ENCODE measurements around the gene ABI1.
A peak's percentile ranks its signal among the peaks of the same experiment; 100 is the strongest.

The ABI1 gene

DNA sequence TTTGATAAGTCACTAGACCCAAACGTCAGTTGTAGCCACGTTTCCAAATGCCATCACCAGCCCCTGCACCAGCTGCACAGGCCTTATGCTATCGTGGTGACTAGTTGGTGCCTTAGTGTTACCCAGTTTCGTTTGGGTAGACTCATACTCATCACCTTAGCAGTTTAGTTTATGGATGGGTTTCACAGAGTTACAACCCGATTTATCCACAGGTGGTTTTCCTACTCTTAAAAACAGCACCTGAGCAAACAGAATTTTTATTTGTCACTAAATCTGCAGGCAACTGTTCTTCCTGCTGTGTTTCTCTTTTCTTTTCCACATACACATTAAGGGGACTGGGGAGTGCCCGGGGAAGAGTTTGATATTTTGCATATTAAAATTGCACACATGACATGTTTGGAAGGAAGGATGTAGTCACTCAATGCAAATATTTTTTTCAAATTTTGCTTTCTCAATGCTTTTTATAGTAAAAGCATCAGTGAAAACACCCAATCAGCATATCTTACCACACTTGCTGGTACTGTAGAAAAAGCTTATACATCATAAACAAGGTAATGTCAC lies 121.6 kb downstream of the ABI1 start (continued):
- TF ChIP-seq ZNF16 (tag by site-specific recombination; IDR thresholded peaks at IDR 0.05; ENCODE audit: low read depth), result no peak
- TF ChIP-seq TRIM28 (IDR thresholded peaks at IDR 0.05; ENCODE audit: borderline replicate concordance, low read length), result no peak
- no peak for TF ChIP-seq ZNF2 (tag by site-specific recombination; IDR thresholded peaks at IDR 0.05)

DNA sequence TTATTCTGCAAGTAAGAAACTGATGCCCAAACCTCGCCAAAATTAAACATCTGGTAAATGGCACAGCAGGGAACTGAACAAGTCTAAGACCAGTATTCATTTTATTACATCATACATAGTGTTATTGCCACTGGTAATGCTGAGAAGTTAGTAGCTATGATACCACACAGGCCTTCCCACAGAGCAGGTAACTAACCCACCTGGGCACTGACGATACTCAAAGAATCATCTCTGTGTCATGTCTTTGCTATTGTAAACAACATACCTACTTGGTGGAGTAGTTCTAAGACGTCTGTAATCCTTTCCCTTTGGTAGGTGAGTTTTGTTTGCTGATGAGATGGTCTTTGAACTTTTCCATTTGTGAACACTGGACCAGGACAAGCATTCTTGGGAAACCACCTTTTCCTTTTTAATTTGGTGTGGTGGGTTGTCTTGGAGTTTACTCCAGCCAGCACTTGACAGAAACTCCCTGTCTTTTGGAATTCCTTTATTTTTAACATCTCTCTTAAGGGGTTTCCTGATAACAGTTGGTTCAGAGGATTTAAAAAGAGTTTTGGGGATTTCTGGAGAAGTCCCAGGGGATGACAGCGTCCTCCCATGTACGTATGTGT lies 122.4 kb downstream of the ABI1 start:
- Histone ChIP-seq H3K4me3 (ENCODE audit: low read depth, low read length) (no peak overlapping the region), H3K9me3 (ENCODE audit: control insufficient read depth, insufficient read depth, low read depth, low read length) (no peaks in the 10 kb centered on the region), H3K36me3 (ENCODE audit: control insufficient read depth in 2 of 2, insufficient read depth in 1 of 2, low read length in 2 of 2) (peaks cover 34 to 95% of the 10 kb centered on the region in 2 experiments), H3K4me1 (ENCODE audit: control insufficient read depth, insufficient read depth, low read length) (no peaks in the 10 kb centered on the region), H3K27ac (ENCODE audit: extremely low read depth, low read depth, low read length) (no peak overlapping the region)
- no peak for TF ChIP-seq ZNF366 (tag by site-specific recombination; conservative IDR thresholded peaks at IDR 0.05)
- TF ChIP-seq, protein P1, sequence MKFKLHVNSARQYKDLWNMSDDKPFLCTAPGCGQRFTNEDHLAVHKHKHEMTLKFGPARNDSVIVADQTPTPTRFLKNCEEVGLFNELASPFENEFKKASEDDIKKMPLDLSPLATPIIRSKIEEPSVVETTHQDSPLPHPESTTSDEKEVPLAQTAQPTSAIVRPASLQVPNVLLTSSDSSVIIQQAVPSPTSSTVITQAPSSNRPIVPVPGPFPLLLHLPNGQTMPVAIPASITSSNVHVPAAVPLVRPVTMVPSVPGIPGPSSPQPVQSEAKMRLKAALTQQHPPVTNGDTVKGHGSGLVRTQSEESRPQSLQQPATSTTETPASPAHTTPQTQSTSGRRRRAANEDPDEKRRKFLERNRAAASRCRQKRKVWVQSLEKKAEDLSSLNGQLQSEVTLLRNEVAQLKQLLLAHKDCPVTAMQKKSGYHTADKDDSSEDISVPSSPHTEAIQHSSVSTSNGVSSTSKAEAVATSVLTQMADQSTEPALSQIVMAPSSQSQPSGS (tag by site-specific recombination; IDR thresholded peaks at IDR 0.05; ENCODE audit: low read depth), result 0 out of 2 replicates have a peak, but pooled peaks have one; percentile 7
- ChIA-PET CTCF (interaction anchor here (1.7 kb wide), 1 partner anchor 144 kb away, joined by 8 read pairs; no protein-coding TSS in a partner anchor), POLR2A (no interaction called here)

DNA sequence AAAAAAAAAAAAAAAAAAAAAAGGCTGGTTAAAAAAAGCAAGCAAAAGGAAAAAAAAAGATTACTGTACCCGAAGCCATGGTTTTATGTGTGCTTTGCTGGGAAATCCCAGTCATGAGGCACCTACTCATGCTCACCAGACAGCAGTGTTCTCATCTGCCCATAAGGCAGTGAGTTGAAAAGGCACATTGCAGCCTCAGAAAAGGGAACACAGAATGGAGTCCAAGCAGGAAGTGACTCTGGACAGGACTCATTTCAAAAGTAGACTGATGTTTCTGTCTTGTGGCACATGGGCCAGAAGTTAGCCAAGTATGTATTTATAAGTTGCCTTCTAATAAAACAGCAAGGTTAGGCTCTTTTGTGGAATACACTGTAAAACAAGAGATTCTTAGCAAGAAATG lies 123.0 kb downstream of the ABI1 start:
- Histone ChIP-seq H3K36me3 (ENCODE audit: control insufficient read depth in 2 of 2, insufficient read depth in 1 of 2, low read length in 2 of 2) (peaks cover 33 to 95% of the 10 kb centered on the region in 2 experiments), H3K4me1 (ENCODE audit: control insufficient read depth, insufficient read depth, low read length) (no peaks in the 10 kb centered on the region), H3K9me3 (ENCODE audit: control insufficient read depth, insufficient read depth, low read depth, low read length) (no peaks in the 10 kb centered on the region), H3K4me3 (ENCODE audit: low read depth, low read length) (no peak overlapping the region), H3K27ac (ENCODE audit: extremely low read depth, low read depth, low read length) (no peak overlapping the region)
- POLR2A ChIA-PET, result no interaction called here
- CTCF ChIA-PET, result no interaction called here
- no peak for TF ChIP-seq ZNF416 (tag by site-specific recombination; IDR thresholded peaks at IDR 0.05)
- TF ChIP-seq, protein P2, sequence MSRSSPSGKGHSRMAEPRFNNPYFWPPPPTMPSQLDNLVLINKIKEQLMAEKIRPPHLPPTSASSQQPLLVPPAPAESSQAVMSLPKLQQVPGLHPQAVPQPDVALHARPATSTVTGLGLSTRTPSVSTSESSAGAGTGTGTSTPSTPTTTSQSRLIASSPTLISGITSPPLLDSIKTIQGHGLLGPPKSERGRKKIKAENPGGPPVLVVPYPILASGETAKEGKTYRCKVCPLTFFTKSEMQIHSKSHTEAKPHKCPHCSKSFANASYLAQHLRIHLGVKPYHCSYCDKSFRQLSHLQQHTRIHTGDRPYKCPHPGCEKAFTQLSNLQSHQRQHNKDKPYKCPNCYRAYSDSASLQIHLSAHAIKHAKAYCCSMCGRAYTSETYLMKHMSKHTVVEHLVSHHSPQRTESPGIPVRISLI (tag by site-specific recombination; IDR thresholded peaks at IDR 0.05), result peak; percentile 82

DNA sequence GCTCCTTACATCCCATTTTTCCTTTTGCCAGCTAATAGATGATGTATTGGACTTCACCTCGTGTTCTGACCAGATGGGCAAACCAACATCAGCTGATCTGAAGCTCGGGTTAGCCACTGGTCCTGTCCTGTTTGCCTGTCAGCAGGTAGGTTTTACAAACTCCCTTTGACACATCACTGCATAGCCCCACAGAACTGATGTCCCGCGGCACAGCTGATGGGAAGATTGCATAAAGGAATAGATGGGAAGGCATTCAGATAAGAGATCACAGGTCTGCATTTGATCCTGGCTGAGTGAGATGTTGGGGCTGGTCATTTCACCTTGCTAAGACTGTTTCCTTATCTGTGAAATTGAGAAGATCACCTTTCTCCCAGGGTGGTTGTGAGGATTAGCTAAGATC lies 125.3 kb downstream of the ABI1 start:
- Histone ChIP-seq H3K36me3 (ENCODE audit: control insufficient read depth in 2 of 2, insufficient read depth in 1 of 2, low read length in 2 of 2) (peaks cover 37 to 92% of the 10 kb centered on the region in 2 experiments), H3K4me3 (ENCODE audit: low read depth, low read length) (no peak overlapping the region), H3K4me1 (ENCODE audit: control insufficient read depth, insufficient read depth, low read length) (no peaks in the 10 kb centered on the region), H3K27ac (ENCODE audit: extremely low read depth, low read depth, low read length) (no peak overlapping the region), H3K9me3 (ENCODE audit: control insufficient read depth, insufficient read depth, low read depth, low read length) (no peaks in the 10 kb centered on the region)
- TF ChIP-seq ZNF747 (tag by site-specific recombination; IDR thresholded peaks at IDR 0.05), result no peak
- no peak for TF ChIP-seq ZNF433 (tag by site-specific recombination; IDR thresholded peaks at IDR 0.05; ENCODE audit: low read depth)
- no peak for TF ChIP-seq OSR2 (tag by site-specific recombination; IDR thresholded peaks at IDR 0.05)
- TF ChIP-seq YY1 (tag by site-specific recombination; IDR thresholded peaks at IDR 0.05), result no peak
- no peak for TF ChIP-seq ZNF792 (tag by site-specific recombination; IDR thresholded peaks at IDR 0.05)
- POLR2A ChIA-PET, result no interaction called here
- CTCF ChIA-PET, result interaction anchor here (2.4 kb wide), 1 partner anchor 9 kb away, joined by 11 read pairs; no protein-coding TSS in a partner anchor

DNA sequence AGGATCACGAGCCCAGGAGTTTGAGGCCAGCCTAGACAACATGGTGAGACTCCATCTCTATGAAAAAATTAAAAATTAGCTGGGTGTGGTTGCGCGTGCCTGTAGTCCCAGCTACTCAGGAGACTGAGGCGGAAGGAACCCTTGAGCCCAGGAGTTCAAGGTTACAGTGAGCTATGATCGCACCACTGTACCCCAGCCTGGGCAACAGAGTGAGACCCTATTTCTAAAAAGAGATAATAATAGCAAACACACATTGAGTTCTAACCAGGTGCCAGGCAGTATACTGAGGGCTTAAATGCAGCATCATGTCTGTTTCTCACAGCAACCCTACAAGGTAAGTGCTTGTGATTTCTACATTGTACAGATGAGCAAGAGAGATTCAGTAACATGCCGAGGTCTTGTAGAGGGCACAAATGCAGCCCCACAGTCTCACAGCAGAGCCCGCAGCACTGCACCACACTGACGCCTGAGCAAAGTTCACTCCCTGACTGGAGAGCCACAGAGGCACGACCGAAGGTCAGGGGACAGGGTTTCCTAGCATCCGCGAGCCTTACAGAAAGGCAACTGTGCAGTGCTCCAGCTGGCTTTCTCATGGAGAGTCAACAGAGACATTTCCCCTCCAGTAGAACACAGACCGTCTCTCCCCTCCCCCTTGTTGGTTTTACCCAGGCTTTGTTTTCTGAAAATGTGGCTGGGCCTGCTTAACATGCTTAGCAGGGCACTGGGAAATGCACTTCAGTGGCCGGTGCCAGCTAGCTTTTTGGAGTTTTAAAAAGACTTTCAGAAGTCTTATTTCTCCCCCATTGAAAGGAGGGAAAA lies 126.8 kb downstream of the ABI1 start:
- ChIA-PET CTCF (interaction anchor here (0.5 to 0.6 kb wide), 2 partner anchors 47 to 150 kb away, joined by 3 to 4 read pairs; no protein-coding TSS in a partner anchor), POLR2A (no interaction called here)
- peaks cover 37 to 90% of the 10 kb centered on the region in 2 experiments for H3K36me3 ChIP-seq (ENCODE audit: control insufficient read depth in 2 of 2, insufficient read depth in 1 of 2, low read length in 2 of 2)
- H3K4me1 ChIP-seq (ENCODE audit: control insufficient read depth, insufficient read depth, low read length), result no peaks in the 10 kb centered on the region
- H3K9me3 ChIP-seq (ENCODE audit: control insufficient read depth, insufficient read depth, low read depth, low read length), result no peaks in the 10 kb centered on the region
- no peak overlapping the region for H3K4me3 ChIP-seq (ENCODE audit: low read depth, low read length)
- H3K27ac ChIP-seq (ENCODE audit: extremely low read depth, low read depth, low read length), result no peak overlapping the region
- TF ChIP-seq, protein P3, sequence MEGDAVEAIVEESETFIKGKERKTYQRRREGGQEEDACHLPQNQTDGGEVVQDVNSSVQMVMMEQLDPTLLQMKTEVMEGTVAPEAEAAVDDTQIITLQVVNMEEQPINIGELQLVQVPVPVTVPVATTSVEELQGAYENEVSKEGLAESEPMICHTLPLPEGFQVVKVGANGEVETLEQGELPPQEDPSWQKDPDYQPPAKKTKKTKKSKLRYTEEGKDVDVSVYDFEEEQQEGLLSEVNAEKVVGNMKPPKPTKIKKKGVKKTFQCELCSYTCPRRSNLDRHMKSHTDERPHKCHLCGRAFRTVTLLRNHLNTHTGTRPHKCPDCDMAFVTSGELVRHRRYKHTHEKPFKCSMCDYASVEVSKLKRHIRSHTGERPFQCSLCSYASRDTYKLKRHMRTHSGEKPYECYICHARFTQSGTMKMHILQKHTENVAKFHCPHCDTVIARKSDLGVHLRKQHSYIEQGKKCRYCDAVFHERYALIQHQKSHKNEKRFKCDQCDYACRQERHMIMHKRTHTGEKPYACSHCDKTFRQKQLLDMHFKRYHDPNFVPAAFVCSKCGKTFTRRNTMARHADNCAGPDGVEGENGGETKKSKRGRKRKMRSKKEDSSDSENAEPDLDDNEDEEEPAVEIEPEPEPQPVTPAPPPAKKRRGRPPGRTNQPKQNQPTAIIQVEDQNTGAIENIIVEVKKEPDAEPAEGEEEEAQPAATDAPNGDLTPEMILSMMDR (tag by site-specific recombination; IDR thresholded peaks at IDR 0.05), result no peak
- TF ChIP-seq, protein P4, sequence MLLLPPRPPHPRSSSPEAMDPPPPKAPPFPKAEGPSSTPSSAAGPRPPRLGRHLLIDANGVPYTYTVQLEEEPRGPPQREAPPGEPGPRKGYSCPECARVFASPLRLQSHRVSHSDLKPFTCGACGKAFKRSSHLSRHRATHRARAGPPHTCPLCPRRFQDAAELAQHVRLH (tag by site-specific recombination; IDR thresholded peaks at IDR 0.05), result no peak
- TF ChIP-seq ZNF768 (tag by site-specific recombination; IDR thresholded peaks at IDR 0.05), result no peak
- no peak for TF ChIP-seq ZNF335 (tag by site-specific recombination; conservative IDR thresholded peaks at IDR 0.05)
- TF ChIP-seq, protein P5, sequence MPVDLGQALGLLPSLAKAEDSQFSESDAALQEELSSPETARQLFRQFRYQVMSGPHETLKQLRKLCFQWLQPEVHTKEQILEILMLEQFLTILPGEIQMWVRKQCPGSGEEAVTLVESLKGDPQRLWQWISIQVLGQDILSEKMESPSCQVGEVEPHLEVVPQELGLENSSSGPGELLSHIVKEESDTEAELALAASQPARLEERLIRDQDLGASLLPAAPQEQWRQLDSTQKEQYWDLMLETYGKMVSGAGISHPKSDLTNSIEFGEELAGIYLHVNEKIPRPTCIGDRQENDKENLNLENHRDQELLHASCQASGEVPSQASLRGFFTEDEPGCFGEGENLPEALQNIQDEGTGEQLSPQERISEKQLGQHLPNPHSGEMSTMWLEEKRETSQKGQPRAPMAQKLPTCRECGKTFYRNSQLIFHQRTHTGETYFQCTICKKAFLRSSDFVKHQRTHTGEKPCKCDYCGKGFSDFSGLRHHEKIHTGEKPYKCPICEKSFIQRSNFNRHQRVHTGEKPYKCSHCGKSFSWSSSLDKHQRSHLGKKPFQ (tag by site-specific recombination; IDR thresholded peaks at IDR 0.05), result no peak
- no peak for TF ChIP-seq ZNF19 (tag by site-specific recombination; IDR thresholded peaks at IDR 0.05; ENCODE audit: low read depth)

Measured in HEK293 (cell line).